Measurements from ENCODE around the gene CADM4. TPM values are rescaled to one million over a fixed set of nuclear protein-coding genes. Genes with fewer than 3 reads are reported as not detected.

Gene CADM4
- total and polyA plus RNA-seq, 10 of the 15 experiments (the other 5 are each of a cell fraction or from before 2014, with no cell fraction given): 0.04 to 0.12 (median 0.08) TPM; not detected in 5

GRCh38 chr19:43656436-43656835 lies 16.8 kb upstream of the CADM4 start (continued):
- TF ChIP-seq, protein P1, sequence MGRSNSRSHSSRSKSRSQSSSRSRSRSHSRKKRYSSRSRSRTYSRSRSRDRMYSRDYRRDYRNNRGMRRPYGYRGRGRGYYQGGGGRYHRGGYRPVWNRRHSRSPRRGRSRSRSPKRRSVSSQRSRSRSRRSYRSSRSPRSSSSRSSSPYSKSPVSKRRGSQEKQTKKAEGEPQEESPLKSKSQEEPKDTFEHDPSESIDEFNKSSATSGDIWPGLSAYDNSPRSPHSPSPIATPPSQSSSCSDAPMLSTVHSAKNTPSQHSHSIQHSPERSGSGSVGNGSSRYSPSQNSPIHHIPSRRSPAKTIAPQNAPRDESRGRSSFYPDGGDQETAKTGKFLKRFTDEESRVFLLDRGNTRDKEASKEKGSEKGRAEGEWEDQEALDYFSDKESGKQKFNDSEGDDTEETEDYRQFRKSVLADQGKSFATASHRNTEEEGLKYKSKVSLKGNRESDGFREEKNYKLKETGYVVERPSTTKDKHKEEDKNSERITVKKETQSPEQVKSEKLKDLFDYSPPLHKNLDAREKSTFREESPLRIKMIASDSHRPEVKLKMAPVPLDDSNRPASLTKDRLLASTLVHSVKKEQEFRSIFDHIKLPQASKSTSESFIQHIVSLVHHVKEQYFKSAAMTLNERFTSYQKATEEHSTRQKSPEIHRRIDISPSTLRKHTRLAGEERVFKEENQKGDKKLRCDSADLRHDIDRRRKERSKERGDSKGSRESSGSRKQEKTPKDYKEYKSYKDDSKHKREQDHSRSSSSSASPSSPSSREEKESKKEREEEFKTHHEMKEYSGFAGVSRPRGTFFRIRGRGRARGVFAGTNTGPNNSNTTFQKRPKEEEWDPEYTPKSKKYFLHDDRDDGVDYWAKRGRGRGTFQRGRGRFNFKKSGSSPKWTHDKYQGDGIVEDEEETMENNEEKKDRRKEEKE (IDR thresholded peaks at IDR 0.05): no peak
- no peak for TF ChIP-seq SMAD5 (IDR thresholded peaks at IDR 0.05; ENCODE audit: low read depth)
- no peak for TF ChIP-seq FOS (IDR thresholded peaks at IDR 0.05; ENCODE audit: borderline replicate concordance, extremely low read depth, insufficient read length)
- no peak for TF ChIP-seq RBBP5 (conservative IDR thresholded peaks at IDR 0.05)
- TF ChIP-seq POLR2A (IDR thresholded peaks at IDR 0.05; ENCODE audit: low read depth, low read length): no peak

DNA sequence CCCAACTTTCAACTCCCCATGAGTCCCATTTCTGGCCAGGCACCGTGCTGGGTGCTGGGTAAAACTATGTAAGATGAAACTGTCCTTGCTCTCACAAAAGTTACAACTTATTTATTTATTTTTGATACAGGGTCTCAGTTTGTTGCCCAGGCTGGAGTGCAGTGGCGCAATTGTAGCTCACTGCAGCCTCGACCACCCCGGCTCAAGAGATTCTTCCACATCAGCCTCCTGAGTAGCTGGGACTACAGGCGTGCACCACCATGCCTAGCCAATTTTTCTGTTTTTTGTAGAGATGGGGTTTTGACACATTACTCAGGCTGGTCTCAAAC lies 12.9 kb upstream of the CADM4 start:
- Histone ChIP-seq H3K4me1 (ENCODE audit: control insufficient read depth, insufficient read depth, low read length) (no peaks in the 10 kb centered on the region), H3K4me3 (no peak overlapping the region), H3K9me3 (replicated peaks; ENCODE audit: control insufficient read depth, insufficient read depth, low read length) (no peaks in the 10 kb centered on the region; the same call in 2 of the 3 replicates), H3K27me3 (replicated peaks in 1 of 2; ENCODE audit: control insufficient read depth in 2 of 2, insufficient read depth in 2 of 2, low read length in 1 of 2) (no peaks in the 10 kb centered on the region), H3K4me2 (ENCODE audit: control insufficient read depth, insufficient read depth) (no peak overlapping the region), H3K36me3 (ENCODE audit: control insufficient read depth in 2 of 2, insufficient read depth in 2 of 2, low read length in 1 of 2) (no peaks in the 10 kb centered on the region), H3K9ac (ENCODE audit: control insufficient read depth, insufficient read depth, low read length) (no peak overlapping the region), H4K20me1 (ENCODE audit: control insufficient read depth, insufficient read depth) (no peaks in the 10 kb centered on the region), H2AFZ (ENCODE audit: control insufficient read depth, low read depth, low read length) (no peak overlapping the region), H3K27ac (ENCODE audit: control insufficient read depth, insufficient read depth) (no peak overlapping the region), H3K79me2 (ENCODE audit: control insufficient read depth, insufficient read depth, low read length) (no peaks in the 10 kb centered on the region)
- SMC1A ChIA-PET (ENCODE audit: uncharacterized antibody, unreplicated experiment): interaction anchor here (0.6 to 2.0 kb wide), 8 partner anchors 78 to 205 kb away, joined by 3 to 7 read pairs (median 4); no protein-coding TSS in a partner anchor
- POLR2A ChIA-PET: no interaction called here
- DNase-seq (ENCODE audit: low read depth, low spot score) (no peak), ATAC-seq (no peak), FAIRE-seq (no peak)
- RAD21 ChIA-PET (ENCODE audit: unreplicated experiment): interaction anchor here (0.9 to 1.7 kb wide), 3 partner anchors 16 to 205 kb away, joined by 3 to 4 read pairs (median 4); no protein-coding TSS in a partner anchor
- intact Hi-C loops (cut with micrococcal nuclease; ENCODE audit: unreplicated experiment) (loop anchor here (5.0 kb wide), 1 partner anchor 205 kb away; no protein-coding TSS in a partner anchor), in situ Hi-C loops (cut with MboI) (no loop called here)
- CTCF ChIA-PET: interaction anchor here (0.7 to 2.2 kb wide), 10 partner anchors 11 to 220 kb away, joined by 3 to 15 read pairs (median 4); partner anchors contain the start of genes IRGQ, PINLYP, XRCC1 and ZNF575
- WGBS (ENCODE audit: insufficient coverage, insufficient replicate concordance, low lambda C conversion rate, missing lambda C conversion rate): 56% methylated on average over 5 of the region's 5 CpGs
- BruUV-seq (replicated peaks): no TSS peak
- no peak for TF ChIP-seq YY1 (IDR thresholded peaks at IDR 0.05; ENCODE audit: low read depth, low read length)
- TF ChIP-seq FOXK2 (IDR thresholded peaks at IDR 0.05): no peak
- TF ChIP-seq LARP7 (IDR thresholded peaks at IDR 0.05): no peak
- no peak for TF ChIP-seq SREBF1 (IDR thresholded peaks at IDR 0.05; ENCODE audit: low read length)
- TF ChIP-seq CBX3 (IDR thresholded peaks at IDR 0.05; ENCODE audit: borderline replicate concordance, low read depth): no peak
- no peak for TF ChIP-seq NFYA (IDR thresholded peaks at IDR 0.05; ENCODE audit: borderline replicate concordance, low read depth, low read length)
- no peak for TF ChIP-seq TCF12 (IDR thresholded peaks at IDR 0.05; ENCODE audit: low read depth, low read length)
- no peak for TF ChIP-seq SMAD1 (IDR thresholded peaks at IDR 0.05; ENCODE audit: low read depth, partially characterized antibody)
- no peak for TF ChIP-seq SUZ12 (IDR thresholded peaks at IDR 0.05; ENCODE audit: unreplicated experiment)
- no peak for TF ChIP-seq EGR1 (IDR thresholded peaks at IDR 0.05; ENCODE audit: borderline replicate concordance in 1 of 2, low read depth in 2 of 2, low read length in 2 of 2)
- TF ChIP-seq CHD4 (IDR thresholded peaks at IDR 0.05): no peak
- TF ChIP-seq BRCA1 (IDR thresholded peaks at IDR 0.05; ENCODE audit: low read depth, low read length): no peak
- no peak for TF ChIP-seq ZNF217 (IDR thresholded peaks at IDR 0.05)
